B cell (primary cell): ENCODE data around the gene GFPT1.

Source experiments
- CTCF ChIP-seq: fragments of 200-600 bp; IDR thresholded peaks from one replicate; pipeline ENCODE4 v1.8.0; 2022; ENCODE audit warnings: antibody characterized with exemption, mild to moderate bottlenecking
- EZH2 ChIP-seq: IDR thresholded peaks from 2 replicates; pipeline ENCODE4 v1.6.1; 2012; ENCODE audit warnings: borderline replicate concordance, low read depth, mild to moderate bottlenecking, moderate library complexity, low read length; ENCODE audit not compliant: insufficient read depth, poor library complexity, severe bottlenecking

DNA sequence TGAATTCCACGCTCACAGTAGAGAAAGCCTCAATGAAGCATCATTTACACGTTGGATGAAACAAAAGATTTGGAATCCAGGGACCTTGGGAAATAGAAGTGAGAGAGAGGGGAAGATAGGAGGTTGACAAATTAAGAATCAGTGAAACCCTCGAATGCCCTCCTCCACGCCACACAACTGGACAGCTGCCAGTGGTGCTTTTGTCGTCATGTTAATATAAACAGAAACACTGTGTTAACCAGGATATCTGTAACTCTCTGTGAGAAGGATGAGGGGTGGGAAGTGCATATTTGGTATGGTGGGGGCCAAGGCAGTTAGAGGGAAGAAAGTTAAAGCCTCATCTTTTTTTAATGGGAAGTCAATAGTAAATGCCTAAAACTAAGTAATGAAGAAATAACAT is 108.7 kb downstream of the GFPT1 start:
- TF ChIP-seq CTCF = no peak
- TF ChIP-seq EZH2 = no peak
